Tibial artery (tissue), 4 donors: Measurements from ENCODE around the gene HAPLN3.
A peak's percentile ranks its signal among the peaks of the same experiment; 100 is the strongest.
"Not testable (repeated sequence)": the region's sequence is repeated elsewhere in the genome, so short reads cannot be mapped to it uniquely, and the experiment has no call there.

ENCODE experiments used
- DNase-seq, 2 donors: peaks; one replicate each; pipeline ENCODE4 v3.0.0-alpha.2; 2019
- H3K27ac ChIP-seq, 2 donors: fragments of 200-600 bp; sonication (generic) in 1 of 2; 1 replicate in 1 of 2; 2 replicates in 1 of 2; pipeline ENCODE4 v1.5.1; 2018 to 2019; ENCODE audit warnings: mild to moderate bottlenecking in 1 of 2
- H3K27me3 ChIP-seq, 2 donors: fragments of 200-600 bp; sonication (generic) in 1 of 2; one replicate each; pipeline versions ENCODE4 v1.5.1 to v1.6.0; 2016 to 2019
- H3K36me3 ChIP-seq, 3 donors: fragments of 200-600 bp; sonication (generic) in 2 of 3; one replicate each; pipeline ENCODE4 v1.5.1; 2016 to 2019; ENCODE audit warnings: mild to moderate bottlenecking in 2 of 3
- H3K4me1 ChIP-seq, 4 donors: fragments of 200-600 bp; sonication (generic) in 2 of 4; 1 replicate in 3 of 4; 2 replicates in 1 of 4; pipeline ENCODE4 v1.5.1; 2016 to 2019
- H3K4me3 ChIP-seq, 2 donors: fragments of 200-600 bp; sonication (generic) in 1 of 2; 1 replicate in 1 of 2; 2 replicates in 1 of 2; pipeline ENCODE4 v1.5.1; 2018 to 2019; ENCODE audit warnings: mild to moderate bottlenecking in 2 of 2
- H3K9me3 ChIP-seq, 3 donors: fragments of 200-600 bp; sonication (generic) in 1 of 3; one replicate each; pipeline ENCODE4 v1.5.1; 2016 to 2019
- intact Hi-C: fragments of 100-400 bp; cut with DNase I; formaldehyde crosslinking; loops from one replicate; pipeline ENCODE4 v1.15.0; 2023; ENCODE audit warnings: low total_unique reads
- TF ChIP-seq, protein P1 (sequence below), 2 experiments: fragments of 200-600 bp in 1 of 2; fragments of 450-650 bp in 1 of 2; IDR thresholded peaks; one replicate each; pipeline ENCODE4 v1.5.1; 2017 to 2019; ENCODE audit warnings: antibody characterized with exemption in 2 of 2, mild to moderate bottlenecking in 1 of 2, moderate library complexity in 1 of 2

HAPLN3 gene, protein sequence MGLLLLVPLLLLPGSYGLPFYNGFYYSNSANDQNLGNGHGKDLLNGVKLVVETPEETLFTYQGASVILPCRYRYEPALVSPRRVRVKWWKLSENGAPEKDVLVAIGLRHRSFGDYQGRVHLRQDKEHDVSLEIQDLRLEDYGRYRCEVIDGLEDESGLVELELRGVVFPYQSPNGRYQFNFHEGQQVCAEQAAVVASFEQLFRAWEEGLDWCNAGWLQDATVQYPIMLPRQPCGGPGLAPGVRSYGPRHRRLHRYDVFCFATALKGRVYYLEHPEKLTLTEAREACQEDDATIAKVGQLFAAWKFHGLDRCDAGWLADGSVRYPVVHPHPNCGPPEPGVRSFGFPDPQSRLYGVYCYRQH

DNA sequence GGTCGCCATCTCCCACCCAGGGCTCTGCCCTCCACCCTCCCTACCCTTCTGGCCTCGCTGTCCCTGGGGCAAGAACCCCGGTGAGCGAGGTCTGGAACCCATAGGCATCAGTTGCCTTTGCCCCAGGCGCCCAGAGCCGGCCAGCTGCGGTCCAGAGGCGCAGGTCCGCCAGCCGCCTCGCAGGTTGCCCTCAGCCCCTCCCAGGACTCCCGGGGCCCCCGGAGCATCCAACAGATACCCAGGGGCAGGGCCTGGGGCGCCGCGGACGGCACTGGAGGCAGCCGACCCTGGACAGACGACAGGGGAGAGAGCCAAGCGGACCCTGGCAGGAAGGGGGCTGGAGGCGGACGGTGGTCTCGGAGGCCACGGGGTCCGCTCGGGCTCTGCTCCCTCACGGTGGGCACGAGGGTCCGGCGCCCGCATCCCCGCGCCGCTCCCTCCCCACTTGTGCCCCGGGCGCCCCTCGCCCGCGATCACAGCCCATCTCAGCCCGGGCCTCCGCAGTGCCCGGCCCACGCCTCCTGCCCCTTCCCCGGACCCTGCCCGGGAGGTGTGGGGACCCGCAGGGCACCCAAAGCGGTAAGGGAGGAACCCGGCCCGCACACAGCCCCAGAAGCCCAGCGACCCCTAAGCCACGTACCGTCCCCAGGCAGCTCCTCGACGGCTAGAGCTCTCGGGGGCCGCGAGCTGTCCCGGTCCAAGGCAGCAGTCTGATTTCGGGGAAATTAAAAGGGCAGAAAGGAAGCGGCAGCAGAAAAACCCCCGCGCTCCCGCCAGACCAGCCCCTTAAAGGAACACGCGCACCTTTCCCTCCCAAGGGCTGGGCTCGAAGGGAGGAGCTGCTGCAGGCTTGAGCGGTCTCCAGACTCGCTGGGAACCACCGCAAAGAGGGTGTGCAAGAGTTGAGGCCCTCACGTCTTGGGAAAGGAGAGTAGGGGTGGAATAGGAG lies at the start of gene HAPLN3:
TSS of gene HAPLN3 (minus strand) at position 726 of the 949 bp plus-strand sequence. CDS start 8,246 bp downstream, outside the sequence.
- H3K9me3 ChIP-seq = no peaks in the 10 kb centered on the region
- peak in 1 of 2 donors; percentile 82 for DNase-seq

DNA sequence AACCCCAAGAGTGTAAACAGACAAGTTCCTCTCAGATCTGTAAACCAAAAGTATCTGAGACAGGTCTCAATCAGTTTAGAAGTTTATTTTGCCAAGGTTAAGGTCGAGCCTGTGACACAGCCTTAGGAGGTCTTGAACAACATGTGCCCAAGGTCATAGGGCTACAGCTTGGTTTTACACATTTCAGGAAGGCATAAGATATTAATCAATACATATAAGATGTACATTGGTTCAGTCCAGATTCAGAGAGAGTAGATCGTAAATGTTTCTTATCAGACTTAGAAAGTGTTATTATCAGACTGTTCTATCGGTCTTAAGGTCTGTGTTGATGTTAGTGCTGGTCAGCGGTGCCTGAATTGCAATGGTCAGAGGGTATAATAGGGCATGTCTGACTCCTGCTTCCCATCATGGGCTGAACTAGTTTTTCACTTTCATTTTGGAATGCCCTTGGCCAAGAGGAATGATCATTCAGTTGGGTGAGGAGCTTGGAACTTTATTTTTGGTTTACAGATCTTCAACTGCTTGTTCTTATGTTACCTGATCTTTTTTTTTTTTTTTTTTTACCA lies 44.8 kb upstream of the HAPLN3 start:
- intact Hi-C loops = no loop called here
- no peak for DNase-seq
- Histone ChIP-seq H3K27me3 (no peaks in the 10 kb centered on the region), H3K9me3 (no peaks in the 10 kb centered on the region), H3K4me3 (no peak overlapping the region), H3K36me3 (no peaks in the 10 kb centered on the region), H3K27ac (no peak overlapping the region), H3K4me1 (no peaks in the 10 kb centered on the region)
- TF ChIP-seq, protein P1, sequence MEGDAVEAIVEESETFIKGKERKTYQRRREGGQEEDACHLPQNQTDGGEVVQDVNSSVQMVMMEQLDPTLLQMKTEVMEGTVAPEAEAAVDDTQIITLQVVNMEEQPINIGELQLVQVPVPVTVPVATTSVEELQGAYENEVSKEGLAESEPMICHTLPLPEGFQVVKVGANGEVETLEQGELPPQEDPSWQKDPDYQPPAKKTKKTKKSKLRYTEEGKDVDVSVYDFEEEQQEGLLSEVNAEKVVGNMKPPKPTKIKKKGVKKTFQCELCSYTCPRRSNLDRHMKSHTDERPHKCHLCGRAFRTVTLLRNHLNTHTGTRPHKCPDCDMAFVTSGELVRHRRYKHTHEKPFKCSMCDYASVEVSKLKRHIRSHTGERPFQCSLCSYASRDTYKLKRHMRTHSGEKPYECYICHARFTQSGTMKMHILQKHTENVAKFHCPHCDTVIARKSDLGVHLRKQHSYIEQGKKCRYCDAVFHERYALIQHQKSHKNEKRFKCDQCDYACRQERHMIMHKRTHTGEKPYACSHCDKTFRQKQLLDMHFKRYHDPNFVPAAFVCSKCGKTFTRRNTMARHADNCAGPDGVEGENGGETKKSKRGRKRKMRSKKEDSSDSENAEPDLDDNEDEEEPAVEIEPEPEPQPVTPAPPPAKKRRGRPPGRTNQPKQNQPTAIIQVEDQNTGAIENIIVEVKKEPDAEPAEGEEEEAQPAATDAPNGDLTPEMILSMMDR (IDR thresholded peaks at IDR 0.05) = no peak

More for the DNA sequence above, at the start of gene HAPLN3:
- Histone ChIP-seq H3K36me3 (peaks cover 15 to 16% (median 16%) of the 10 kb centered on the region in 3 donors), H3K27me3 (no peaks in the 10 kb centered on the region), H3K4me3 (peak within 1 kb of the TSS; percentile 61 to 82), H3K27ac (peak within 1 kb of the TSS; percentile 78 to 87), H3K4me1 (peaks cover 0 to 64% (median 49%) of the 10 kb centered on the region in 4 donors)
- intact Hi-C loops = loop anchor here (5.0 to 10.0 kb wide), 2 partner anchors 282 to 350 kb away; partner anchors contain the start of gene FANCI
- TF ChIP-seq, protein P1 (IDR thresholded peaks at IDR 0.05) = no peak

DNA sequence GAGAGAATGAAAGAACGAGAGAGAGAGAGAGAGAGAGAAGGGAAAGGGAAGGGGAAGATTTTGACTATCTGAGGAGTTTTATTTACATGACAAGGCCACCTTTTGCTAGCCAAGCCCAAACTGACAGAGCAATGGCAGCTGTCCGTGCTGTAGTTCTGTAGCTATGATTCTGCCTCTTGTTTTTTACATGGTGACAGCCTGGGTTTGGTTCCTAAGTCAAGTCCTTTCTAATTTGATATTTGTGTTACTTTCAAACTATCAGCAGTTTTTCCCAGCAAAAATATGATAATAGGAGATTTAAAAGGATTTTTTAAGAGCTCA lies 44.1 kb upstream of the HAPLN3 start:
- Histone ChIP-seq H3K4me1 (no peaks in the 10 kb centered on the region), H3K27me3 (no peaks in the 10 kb centered on the region), H3K4me3 (no peak overlapping the region), H3K36me3 (no peaks in the 10 kb centered on the region), H3K9me3 (no peaks in the 10 kb centered on the region), H3K27ac (no peak overlapping the region)
- intact Hi-C loops = no loop called here
- no peak for DNase-seq
- TF ChIP-seq, protein P1 (IDR thresholded peaks at IDR 0.05) = no peak

DNA sequence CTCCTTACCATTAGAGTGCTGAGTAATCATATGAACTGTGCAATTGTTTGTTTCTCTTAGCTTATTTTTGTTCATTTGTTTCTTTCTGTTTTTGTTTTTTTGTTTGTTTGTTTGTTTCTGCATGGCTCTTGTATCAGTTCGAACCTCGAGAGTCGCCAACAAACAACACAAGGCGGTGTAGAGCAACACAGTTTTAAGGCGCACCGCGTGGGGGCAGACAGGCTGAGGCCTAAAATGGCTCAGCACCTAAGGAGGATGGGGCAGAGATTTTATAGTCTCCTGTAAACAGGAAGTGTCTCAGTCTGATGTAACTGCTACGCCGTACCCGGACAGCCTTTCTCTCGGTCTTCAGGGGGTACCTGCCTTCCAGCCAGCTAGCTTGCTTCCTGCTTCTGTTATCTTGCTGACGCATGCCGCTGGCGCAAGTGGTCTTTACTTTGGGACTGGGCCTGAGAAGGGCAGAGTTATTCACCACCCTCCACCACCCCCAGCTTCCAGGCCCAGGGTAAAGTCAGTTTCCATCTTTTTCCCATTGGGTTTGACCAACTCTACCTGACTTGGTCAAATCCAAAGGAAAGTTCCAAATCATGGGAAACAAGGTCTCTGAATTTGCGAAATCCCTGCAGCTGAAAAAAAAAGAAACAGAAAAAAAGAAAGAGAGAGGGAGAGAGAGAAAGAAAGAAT lies 43.6 kb upstream of the HAPLN3 start:
- H3K9me3 ChIP-seq = no peaks in the 10 kb centered on the region
- no peaks in the 10 kb centered on the region for H3K4me1 ChIP-seq
- H3K27me3 ChIP-seq = no peaks in the 10 kb centered on the region
- intact Hi-C loops = no loop called here
- no peak overlapping the region for H3K27ac ChIP-seq
- TF ChIP-seq, protein P1 (IDR thresholded peaks at IDR 0.05) = no peak
- no peak for DNase-seq
- no peak overlapping the region for H3K4me3 ChIP-seq
- no peaks in the 10 kb centered on the region for H3K36me3 ChIP-seq

DNA sequence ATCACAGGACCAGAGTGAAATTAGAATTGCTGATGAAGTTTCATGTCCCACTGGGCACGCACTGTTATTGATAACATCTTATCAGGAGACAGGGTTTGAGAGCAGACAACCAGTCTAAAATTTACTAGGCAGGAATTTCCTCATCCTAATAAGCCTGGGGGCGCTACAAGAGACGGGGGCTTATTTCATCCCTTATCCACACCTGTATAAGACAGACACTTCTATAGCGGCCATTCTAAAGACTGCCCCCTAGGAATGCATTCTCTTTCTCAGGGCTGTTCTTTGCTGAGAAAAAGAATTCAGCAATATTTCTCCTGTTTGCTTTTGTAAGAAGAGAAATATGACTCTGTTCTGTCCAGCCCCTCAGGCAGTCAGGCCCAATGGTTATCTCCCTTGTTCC lies 39.1 kb upstream of the HAPLN3 start:
- H3K27ac ChIP-seq, H3K36me3 ChIP-seq, intact Hi-C loops, H3K27me3 ChIP-seq, H3K4me1 ChIP-seq, DNase-seq, H3K9me3 ChIP-seq, H3K4me3 ChIP-seq: not testable (repeated sequence)
